ENCODE data around the gene USP8.
"Not testable (repeated sequence)": the region's sequence is repeated elsewhere in the genome, so short reads cannot be mapped to it uniquely, and the experiment has no call there.

Gene USP8

DNA sequence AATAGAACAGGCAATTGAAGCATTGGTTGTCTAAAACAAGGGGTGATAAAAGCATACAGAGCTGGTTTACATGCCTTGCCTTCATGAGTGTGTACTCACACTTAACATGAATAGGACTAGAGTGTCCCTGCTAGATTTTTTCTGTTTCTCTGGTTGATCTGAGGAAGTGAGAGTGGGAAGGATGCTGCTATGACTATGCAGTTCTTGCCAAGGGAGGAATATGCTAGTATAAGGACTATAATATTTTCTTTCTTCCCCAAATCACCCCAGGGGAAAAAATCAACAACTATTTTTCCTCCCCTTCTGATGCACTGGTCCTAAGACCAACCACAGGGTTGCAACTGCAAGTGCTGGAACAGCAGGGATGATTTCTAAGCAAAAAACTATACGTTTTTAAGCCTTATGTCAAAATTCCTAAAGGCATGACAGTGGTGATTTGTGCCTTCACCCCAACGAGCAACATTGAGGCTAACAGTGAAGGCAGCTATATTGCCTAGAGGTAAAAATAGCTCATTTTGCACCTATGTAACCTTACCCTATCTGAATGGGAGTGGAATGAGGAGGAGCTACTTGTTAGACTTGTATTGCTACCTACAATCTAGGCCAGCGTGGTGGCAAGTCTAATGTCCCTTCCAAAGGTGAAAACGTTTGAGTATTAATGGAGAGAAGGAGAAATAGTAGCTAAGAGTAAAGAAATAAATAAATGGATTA lies 33.5 kb upstream of the USP8 start:
- no peak for TF ChIP-seq CTCF (IDR thresholded peaks at IDR 0.05; ENCODE audit: low read length, missing control alignments)
- no peak overlapping the region for H3K4me3 ChIP-seq (replicated peaks; ENCODE audit: low read depth, low read length)
- DNase-seq (ENCODE audit: low read depth), result no peak

GRCh38 chr15:50391561-50391960 lies 32.6 kb upstream of the USP8 start:
- H3K4me3 ChIP-seq (replicated peaks; ENCODE audit: low read depth, low read length); DNase-seq (ENCODE audit: low read depth): not testable (repeated sequence)

GRCh38 chr15:50411870-50412269 lies 12.3 kb upstream of the USP8 start:
- no peak overlapping the region for H3K4me3 ChIP-seq (replicated peaks; ENCODE audit: low read depth, low read length)
- DNase-seq (ENCODE audit: low read depth), result no peak
- TF ChIP-seq CTCF (IDR thresholded peaks at IDR 0.05; ENCODE audit: low read length, missing control alignments), result no peak

DNA sequence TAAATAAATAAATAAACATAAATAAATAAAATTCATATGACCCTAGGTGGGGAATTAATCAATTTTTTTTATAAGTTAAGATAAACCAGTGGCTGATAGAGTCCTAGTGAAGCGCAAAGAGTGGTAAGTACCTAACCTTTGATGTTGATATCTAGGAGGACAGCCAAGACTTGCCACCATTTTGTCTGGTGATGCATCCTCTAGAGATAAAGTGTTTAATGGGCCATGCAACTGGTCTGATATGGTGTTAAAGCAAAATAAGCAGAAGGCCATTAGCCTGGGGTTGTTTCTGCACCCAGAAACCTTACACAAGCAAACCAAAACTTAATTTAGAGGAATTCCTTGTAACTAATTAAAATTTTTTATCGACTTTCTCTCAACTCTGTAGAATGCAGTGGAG lies 9.6 kb upstream of the USP8 start:
- no peak for TF ChIP-seq CTCF (IDR thresholded peaks at IDR 0.05; ENCODE audit: low read length, missing control alignments)
- H3K4me3 ChIP-seq (replicated peaks; ENCODE audit: low read depth, low read length), result no peak overlapping the region
- no peak for DNase-seq (ENCODE audit: low read depth)

DNA sequence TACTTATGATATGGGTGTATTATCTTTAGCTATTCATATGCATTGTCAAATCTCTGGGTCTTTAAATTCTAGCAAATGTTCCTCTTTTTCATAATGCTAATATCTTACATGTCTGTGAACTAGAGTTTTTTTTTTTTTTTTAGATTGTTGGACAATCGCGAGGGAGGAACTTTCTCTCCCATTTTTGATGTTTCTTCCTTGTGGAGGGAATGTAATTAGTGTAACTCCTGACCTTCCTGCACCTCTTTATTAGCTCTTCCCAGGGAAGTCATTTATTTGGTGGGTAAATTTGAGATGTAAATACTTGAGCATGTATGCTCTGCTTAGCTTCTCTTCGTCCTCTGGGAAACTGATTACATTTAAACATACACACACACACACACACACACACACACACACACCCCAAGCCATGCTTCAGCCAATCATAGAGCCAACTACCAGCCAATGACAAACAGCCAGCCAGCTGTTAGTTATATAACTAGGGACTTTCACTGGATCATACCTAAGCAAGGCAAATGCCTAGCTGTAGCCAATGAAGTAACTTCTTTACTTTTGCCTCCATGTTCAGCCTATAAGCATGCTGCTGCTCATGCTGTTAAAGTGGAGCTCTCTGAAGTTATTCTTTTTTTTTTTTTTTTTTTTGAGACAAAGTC lies 8.3 kb upstream of the USP8 start:
- no peak for TF ChIP-seq CTCF (IDR thresholded peaks at IDR 0.05; ENCODE audit: low read length, missing control alignments)
- no peak overlapping the region for H3K4me3 ChIP-seq (replicated peaks; ENCODE audit: low read depth, low read length)
- peak; percentile 22 for DNase-seq (ENCODE audit: low read depth)

GRCh38 chr15:50416890-50417289 lies 7.3 kb upstream of the USP8 start:
- no peak for TF ChIP-seq CTCF (IDR thresholded peaks at IDR 0.05; ENCODE audit: low read length, missing control alignments)
- DNase-seq (ENCODE audit: low read depth), result no peak
- H3K4me3 ChIP-seq (replicated peaks; ENCODE audit: low read depth, low read length), result no peak overlapping the region

DNA sequence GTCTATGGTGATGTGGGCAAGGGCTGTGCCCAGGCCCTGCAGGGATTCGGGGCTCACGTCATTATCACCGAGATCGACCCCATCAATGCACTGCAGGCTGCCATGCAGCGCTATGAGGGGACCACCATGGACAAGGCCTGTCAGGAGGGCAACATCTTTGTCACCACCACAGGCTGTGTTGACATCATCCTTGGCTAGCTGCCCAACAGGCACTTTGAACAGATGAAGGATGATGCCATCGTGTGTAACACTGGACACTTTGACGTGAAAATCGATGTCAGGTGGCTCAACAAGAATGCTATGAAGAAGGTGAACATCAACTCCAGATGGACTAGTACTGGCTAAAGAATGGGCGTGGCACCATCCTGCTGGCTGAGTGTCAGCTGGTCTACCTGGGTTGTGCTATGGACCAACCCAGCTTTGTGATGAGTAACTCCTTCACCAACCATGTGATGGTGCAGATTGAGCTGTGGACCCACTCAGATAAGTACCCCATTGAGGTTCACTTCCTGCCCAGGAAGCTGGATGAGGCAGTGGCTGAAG lies 6.1 kb upstream of the USP8 start:
- no peak for TF ChIP-seq CTCF (IDR thresholded peaks at IDR 0.05; ENCODE audit: low read length, missing control alignments)
- DNase-seq (ENCODE audit: low read depth), result no peak
- no peak overlapping the region for H3K4me3 ChIP-seq (replicated peaks; ENCODE audit: low read depth, low read length)
